SU-DHL-6 (cell line): ENCODE results near the gene PCDHGB1.

Experiments used
- EZH2phosphoT487 ChIP-seq: fragments of 200-600 bp; sonication (generic), shearing (Covaris generic); conservative IDR thresholded peaks from 2 replicates; pipeline ENCODE4 v1.6.1; 2018; ENCODE audit warnings: mild to moderate bottlenecking, antibody characterized with exemption, low read length, moderate library complexity, mixed read lengths
- TF ChIP-seq, protein P1 (sequence below): fragments of 200-600 bp; sonication (generic); IDR thresholded peaks from one replicate; pipeline ENCODE4 v1.5.1; 2017; ENCODE audit warnings: antibody characterized with exemption, mild to moderate bottlenecking, low read length, moderate library complexity; ENCODE audit not compliant: insufficient read depth, poor library complexity, severe bottlenecking

DNA sequence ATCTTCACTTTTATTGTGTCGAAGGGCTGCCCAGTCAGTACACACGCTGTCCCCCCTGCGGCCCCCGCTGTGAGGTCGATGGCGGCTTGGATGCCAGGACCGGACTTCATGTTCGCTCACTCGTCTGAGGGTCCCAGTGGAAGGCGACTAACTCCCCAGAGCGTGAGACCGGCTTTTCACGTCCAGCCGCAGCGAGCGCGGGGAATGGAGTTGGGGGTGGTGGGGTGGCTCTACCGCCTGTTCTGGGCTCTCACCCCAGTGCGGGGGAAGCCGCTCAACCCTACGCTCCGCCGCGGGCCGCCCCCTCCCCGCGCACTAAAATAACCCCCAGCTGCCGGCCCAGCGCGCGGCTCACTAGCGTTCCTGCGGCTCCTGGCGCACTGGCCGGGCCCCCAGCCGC lies 46.1 kb upstream of the PCDHGB1 start, which contains the start of gene SLC25A2:
- no peak for TF ChIP-seq EZH2phosphoT487
- TF ChIP-seq, protein P1, sequence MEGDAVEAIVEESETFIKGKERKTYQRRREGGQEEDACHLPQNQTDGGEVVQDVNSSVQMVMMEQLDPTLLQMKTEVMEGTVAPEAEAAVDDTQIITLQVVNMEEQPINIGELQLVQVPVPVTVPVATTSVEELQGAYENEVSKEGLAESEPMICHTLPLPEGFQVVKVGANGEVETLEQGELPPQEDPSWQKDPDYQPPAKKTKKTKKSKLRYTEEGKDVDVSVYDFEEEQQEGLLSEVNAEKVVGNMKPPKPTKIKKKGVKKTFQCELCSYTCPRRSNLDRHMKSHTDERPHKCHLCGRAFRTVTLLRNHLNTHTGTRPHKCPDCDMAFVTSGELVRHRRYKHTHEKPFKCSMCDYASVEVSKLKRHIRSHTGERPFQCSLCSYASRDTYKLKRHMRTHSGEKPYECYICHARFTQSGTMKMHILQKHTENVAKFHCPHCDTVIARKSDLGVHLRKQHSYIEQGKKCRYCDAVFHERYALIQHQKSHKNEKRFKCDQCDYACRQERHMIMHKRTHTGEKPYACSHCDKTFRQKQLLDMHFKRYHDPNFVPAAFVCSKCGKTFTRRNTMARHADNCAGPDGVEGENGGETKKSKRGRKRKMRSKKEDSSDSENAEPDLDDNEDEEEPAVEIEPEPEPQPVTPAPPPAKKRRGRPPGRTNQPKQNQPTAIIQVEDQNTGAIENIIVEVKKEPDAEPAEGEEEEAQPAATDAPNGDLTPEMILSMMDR = no peak
